GM06990 (cell line): Measurements from ENCODE around the gene CCL3.

Experiments used
- DNase-seq: peaks from one replicate; pipeline ENCODE4 v3.0.0-alpha.2; 2011; ENCODE audit not compliant: insufficient read length; ENCODE audit errors: extremely low read depth
- H3K27me3 ChIP-seq: replicated peaks from 2 replicates; pipeline ENCODE4 v1.6.0; 2011; ENCODE audit warnings: low read length; ENCODE audit not compliant: control insufficient read depth, insufficient read depth
- H3K36me3 ChIP-seq: 2 replicates; pipeline ENCODE4 v1.5.1; 2011; ENCODE audit warnings: low read length; ENCODE audit not compliant: control insufficient read depth, insufficient read depth
- H3K4me3 ChIP-seq: replicated peaks from 2 replicates; pipeline ENCODE4 v1.5.1; 2011; ENCODE audit warnings: low read depth, mild to moderate bottlenecking, control low read depth, low read length
- TF ChIP-seq, protein P1 (sequence below): IDR thresholded peaks from 2 replicates; pipeline ENCODE4 v1.5.1; 2011; ENCODE audit warnings: low read length, control low read depth, mild to moderate bottlenecking, inconsistent platforms; ENCODE audit not compliant: insufficient read depth, poor library complexity, severe bottlenecking

Gene CCL3

DNA sequence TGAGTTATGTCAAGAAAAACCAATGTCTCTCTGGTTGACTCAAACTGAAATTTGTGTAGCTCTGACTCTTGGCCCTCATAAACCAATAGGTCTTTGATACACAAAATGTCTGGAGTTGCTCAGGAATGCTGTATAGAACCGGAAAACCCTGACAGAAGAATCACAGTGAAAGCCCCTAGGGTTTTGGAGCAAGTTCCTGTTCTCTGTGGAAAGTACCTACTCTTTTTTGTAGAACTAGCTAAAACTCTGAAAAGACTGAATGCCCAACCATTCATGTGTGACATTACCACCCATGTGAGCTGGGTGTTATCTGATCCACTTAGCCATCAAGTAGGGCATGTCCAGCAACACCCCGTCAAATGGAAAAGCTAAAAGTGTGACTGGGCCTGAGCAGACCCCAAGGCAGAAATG, 42.5 kb upstream of the CCL3 start:
- peak; percentile 46 for DNase-seq
- TF ChIP-seq, protein P1, sequence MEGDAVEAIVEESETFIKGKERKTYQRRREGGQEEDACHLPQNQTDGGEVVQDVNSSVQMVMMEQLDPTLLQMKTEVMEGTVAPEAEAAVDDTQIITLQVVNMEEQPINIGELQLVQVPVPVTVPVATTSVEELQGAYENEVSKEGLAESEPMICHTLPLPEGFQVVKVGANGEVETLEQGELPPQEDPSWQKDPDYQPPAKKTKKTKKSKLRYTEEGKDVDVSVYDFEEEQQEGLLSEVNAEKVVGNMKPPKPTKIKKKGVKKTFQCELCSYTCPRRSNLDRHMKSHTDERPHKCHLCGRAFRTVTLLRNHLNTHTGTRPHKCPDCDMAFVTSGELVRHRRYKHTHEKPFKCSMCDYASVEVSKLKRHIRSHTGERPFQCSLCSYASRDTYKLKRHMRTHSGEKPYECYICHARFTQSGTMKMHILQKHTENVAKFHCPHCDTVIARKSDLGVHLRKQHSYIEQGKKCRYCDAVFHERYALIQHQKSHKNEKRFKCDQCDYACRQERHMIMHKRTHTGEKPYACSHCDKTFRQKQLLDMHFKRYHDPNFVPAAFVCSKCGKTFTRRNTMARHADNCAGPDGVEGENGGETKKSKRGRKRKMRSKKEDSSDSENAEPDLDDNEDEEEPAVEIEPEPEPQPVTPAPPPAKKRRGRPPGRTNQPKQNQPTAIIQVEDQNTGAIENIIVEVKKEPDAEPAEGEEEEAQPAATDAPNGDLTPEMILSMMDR, result no peak
- Histone ChIP-seq H3K4me3 (no peak overlapping the region), H3K27me3 (no peaks in the 10 kb centered on the region), H3K36me3 (no peaks in the 10 kb centered on the region)

DNA sequence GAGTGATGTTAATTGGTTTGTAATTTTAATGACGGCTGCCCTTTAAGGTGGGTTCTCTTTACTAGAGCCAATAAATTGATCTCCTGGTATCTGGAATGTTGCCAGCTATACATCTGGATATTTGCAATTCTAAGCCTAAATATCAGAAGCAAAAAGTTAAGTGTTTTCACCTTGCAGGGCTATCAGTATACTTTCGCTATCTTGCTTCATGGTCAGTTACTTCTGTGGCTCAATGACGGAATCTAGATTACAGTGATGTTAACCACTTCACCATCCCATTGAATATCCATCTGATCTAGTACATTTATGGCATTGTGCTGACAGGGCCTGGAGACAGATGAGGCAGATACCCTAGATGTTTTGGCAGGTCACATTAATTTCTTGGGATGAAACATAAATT, 42.0 kb upstream of the CCL3 start:
- DNase-seq, result no peak
- Histone ChIP-seq H3K27me3 (no peaks in the 10 kb centered on the region), H3K4me3 (no peak overlapping the region), H3K36me3 (no peaks in the 10 kb centered on the region)
- TF ChIP-seq, protein P1, result no peak

DNA sequence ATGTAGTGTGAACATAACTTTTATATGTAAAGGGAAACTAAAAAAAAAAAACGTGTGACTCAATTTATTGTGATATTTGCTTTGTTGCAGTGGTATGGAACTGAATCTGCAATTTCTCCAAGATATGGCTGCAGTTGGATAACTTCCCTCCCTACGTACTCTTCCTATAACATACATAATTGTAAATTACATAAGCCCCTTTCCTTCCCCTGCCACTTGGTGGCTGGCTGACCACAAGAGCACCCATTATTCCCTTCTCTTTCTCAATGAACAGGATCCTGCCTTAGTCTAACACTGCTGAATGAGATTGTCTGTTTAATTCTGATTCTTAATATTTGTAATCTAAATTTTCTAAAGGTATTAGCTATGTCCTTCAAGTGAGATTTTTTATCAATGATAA, 41.5 kb upstream of the CCL3 start:
- Histone ChIP-seq H3K36me3 (no peaks in the 10 kb centered on the region), H3K27me3 (no peaks in the 10 kb centered on the region), H3K4me3 (no peak overlapping the region)
- TF ChIP-seq, protein P1, result no peak
- DNase-seq, result no peak

DNA sequence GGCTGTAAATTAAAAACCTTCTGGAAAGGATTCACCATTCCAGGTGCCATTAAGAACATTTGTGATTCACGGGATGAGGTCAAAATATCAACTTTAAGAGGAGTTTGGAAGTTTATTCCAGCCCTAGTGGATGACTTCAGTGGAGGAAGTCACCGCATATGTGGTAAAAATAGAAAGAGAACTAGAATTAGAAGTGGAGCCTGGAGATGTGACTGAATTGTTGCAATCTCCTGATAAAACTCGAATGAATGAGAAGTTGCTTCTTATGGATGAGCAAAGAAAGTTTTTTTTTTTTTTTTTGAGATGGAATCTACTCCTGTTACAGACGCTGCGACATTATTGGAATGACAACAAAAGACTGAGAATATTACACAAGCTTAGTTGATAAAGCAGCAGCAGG, 40.4 kb upstream of the CCL3 start:
- Histone ChIP-seq H3K36me3 (no peaks in the 10 kb centered on the region), H3K4me3 (no peak overlapping the region), H3K27me3 (no peaks in the 10 kb centered on the region)
- DNase-seq, result no peak
- TF ChIP-seq, protein P1, result no peak

DNA sequence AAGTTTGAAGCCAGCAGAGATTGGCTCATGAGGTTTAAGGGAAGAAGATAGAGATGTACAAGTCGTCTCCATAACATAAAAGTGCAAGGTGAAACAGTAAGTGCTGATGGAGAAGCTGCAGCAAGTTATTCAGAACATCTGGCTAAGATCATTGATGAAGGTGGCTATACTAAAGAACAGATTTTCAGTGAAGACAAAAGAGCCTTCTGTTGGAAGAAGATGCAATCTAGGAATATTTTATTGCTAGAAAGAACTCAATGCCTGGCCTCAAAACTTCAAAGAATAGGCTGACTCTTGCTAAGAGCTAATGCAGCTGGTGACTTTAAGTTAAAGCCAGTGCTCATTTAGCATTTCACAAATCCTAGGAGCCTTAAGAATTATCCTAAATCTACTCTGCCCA, 39.7 kb upstream of the CCL3 start:
- DNase-seq, result no peak
- Histone ChIP-seq H3K27me3 (no peaks in the 10 kb centered on the region), H3K36me3 (no peaks in the 10 kb centered on the region), H3K4me3 (no peak overlapping the region)
- TF ChIP-seq, protein P1, result no peak

DNA sequence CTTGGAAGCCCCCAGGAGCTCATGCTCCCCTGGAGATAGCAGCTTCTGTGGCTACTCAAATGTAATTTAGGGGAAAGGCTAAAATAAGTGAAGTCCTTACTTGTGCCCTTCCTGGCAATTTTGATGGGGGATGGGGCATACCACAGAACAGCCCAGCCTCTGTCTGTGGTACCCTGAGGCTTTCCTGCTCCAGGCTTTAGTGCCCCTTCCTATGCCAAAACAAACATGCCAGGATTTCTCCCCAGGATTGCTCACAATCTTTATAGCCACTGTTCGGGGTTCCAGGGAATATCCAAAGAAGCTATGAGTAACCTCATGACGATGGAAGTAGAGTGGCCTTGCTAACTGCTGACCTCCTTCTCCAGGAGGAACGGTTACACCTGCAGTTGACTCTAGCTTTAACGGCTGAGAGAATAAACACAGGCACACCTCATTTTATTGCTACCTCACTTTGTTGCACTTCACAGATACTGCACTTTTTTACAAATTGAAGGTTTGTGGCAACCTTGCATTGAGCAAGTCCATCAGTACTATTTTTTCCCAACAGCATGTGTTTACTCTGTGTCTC, 38.6 kb upstream of the CCL3 start:
- no peak for DNase-seq
- no peak overlapping the region for H3K4me3 ChIP-seq
- TF ChIP-seq, protein P1, result no peak
- no peaks in the 10 kb centered on the region for H3K27me3 ChIP-seq
- no peaks in the 10 kb centered on the region for H3K36me3 ChIP-seq
